Measurements from ENCODE around the gene OR2V1. TPM values are rescaled to one million over a fixed set of nuclear protein-coding genes. Genes with fewer than 3 reads are reported as not detected.

The OR2V1 gene
- total and polyA plus RNA-seq, 12 donors, result not detected

- Histone ChIP-seq H3K4me3 (peak overlapping the region in 1 of 4 donors; percentile 38), H3K36me3 (replicated peaks in 1 of 2) (no peaks in the 10 kb centered on the region), H3K27ac (peak overlapping the region in 2 of 5 donors; percentile 54 to 66), H3K4me1 (replicated peaks in 1 of 2) (no peaks in the 10 kb centered on the region), H3K27me3 (peaks cover 7% of the 10 kb centered on the region), H3K9me3 (replicated peaks in 1 of 3) (no peaks in the 10 kb centered on the region)
- intact Hi-C loops (cut with DNase I), result no loop called here
- peak in 3 of 7 donors; percentile 13 to 58 (median 39) for DNase-seq
- WGBS, 4 donors, result 44 to 80% (median 59%) methylated on average over 4 to 21 of the region's 21 CpGs
- TF ChIP-seq, protein P1, sequence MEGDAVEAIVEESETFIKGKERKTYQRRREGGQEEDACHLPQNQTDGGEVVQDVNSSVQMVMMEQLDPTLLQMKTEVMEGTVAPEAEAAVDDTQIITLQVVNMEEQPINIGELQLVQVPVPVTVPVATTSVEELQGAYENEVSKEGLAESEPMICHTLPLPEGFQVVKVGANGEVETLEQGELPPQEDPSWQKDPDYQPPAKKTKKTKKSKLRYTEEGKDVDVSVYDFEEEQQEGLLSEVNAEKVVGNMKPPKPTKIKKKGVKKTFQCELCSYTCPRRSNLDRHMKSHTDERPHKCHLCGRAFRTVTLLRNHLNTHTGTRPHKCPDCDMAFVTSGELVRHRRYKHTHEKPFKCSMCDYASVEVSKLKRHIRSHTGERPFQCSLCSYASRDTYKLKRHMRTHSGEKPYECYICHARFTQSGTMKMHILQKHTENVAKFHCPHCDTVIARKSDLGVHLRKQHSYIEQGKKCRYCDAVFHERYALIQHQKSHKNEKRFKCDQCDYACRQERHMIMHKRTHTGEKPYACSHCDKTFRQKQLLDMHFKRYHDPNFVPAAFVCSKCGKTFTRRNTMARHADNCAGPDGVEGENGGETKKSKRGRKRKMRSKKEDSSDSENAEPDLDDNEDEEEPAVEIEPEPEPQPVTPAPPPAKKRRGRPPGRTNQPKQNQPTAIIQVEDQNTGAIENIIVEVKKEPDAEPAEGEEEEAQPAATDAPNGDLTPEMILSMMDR (IDR thresholded peaks at IDR 0.05), result no peak
- no peak for TF ChIP-seq POLR2A (IDR thresholded peaks at IDR 0.05)
Observed at GRCh38 chr5:181160152-181160754, 29.3 kb upstream of the OR2V1 start.

GRCh38 chr5:181159286-181160151 is 28.6 kb upstream of the OR2V1 start:
- Histone ChIP-seq H3K27me3 (peaks cover 3% of the 10 kb centered on the region), H3K9me3 (replicated peaks in 1 of 3) (no peaks in the 10 kb centered on the region), H3K36me3 (replicated peaks in 1 of 2) (no peaks in the 10 kb centered on the region), H3K4me3 (no peak overlapping the region), H3K4me1 (replicated peaks in 1 of 2) (no peaks in the 10 kb centered on the region), H3K27ac (no peak overlapping the region)
- peak; percentile 81 to 94 (median 85) for DNase-seq
- intact Hi-C loops (cut with DNase I), result loop anchor here in 1 of 2 donors (10.0 kb wide), 2 partner anchors 285 to 375 kb away; no protein-coding TSS in a partner anchor
- no peak for TF ChIP-seq POLR2A (IDR thresholded peaks at IDR 0.05)
- TF ChIP-seq, protein P1 (IDR thresholded peaks at IDR 0.05), result peak; percentile 83 to 90 (median 86)
- WGBS, 4 donors, result 43 to 53% (median 49%) methylated on average over 17 to 20 of the region's 20 CpGs

DNA sequence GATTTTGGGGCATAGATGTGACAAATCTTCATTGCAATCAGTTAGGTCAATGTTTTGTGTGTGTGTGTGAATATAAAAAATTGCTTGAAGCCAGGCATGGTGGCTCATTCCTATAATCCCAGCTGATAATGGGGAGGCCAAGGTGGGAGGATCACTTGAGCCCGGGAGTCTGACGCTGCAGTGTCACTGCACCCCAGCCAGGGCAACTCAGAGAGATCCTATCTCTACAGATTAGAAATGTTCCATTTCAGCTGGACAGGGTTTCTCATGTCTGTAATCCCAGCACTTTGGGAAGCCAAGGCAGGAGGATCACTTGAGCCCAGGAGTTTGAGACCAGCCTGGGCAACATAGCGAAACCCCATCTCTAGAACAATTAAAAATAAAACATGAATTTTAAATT is 27.9 kb upstream of the OR2V1 start:
- intact Hi-C loops (cut with DNase I), result loop anchor here in 1 of 2 donors (10.0 kb wide), 2 partner anchors 284 to 374 kb away; no protein-coding TSS in a partner anchor
- TF ChIP-seq, protein P1 (IDR thresholded peaks at IDR 0.05), result no peak
- TF ChIP-seq POLR2A (IDR thresholded peaks at IDR 0.05), result no peak
- Histone ChIP-seq H3K4me1 (replicated peaks in 1 of 2) (no peaks in the 10 kb centered on the region), H3K27ac (no peak overlapping the region), H3K27me3 (no peaks in the 10 kb centered on the region), H3K36me3 (replicated peaks in 1 of 2) (no peaks in the 10 kb centered on the region), H3K4me3 (no peak overlapping the region), H3K9me3 (replicated peaks in 1 of 3) (no peaks in the 10 kb centered on the region)
- WGBS, 4 donors, result 79 to 98% (median 92%) methylated on average over 3 of the region's 3 CpGs
- no peak for DNase-seq

DNA sequence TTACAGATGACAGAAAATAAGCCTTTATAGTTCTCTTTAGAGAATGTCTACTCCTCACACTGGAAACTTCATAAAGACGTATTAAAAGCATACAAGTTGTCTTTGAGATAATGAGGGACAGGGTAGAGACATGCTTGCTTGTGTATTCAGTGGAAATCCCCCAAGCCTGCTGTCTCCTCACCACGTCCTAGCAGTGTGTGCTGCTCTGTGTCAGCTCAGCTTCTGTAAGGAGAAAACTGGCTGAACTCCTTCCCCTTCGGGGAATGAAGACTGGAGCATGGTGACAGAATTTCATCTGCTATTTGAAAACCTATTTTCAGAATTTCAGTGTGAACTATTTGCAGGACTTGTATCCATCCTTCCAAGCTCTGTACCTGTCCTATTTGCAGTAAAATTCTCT is 25.8 kb upstream of the OR2V1 start:
- no peak for TF ChIP-seq POLR2A (IDR thresholded peaks at IDR 0.05)
- TF ChIP-seq, protein P1 (IDR thresholded peaks at IDR 0.05), result no peak
- DNase-seq, result no peak
- 34 to 69% (median 49%) methylated on average over 3 of the region's 3 CpGs for WGBS, 4 donors

More for the DNA sequence above, 25.8 kb upstream of the OR2V1 start:
- H3K4me3 ChIP-seq, result no peak overlapping the region
- no peaks in the 10 kb centered on the region for H3K9me3 ChIP-seq (replicated peaks in 1 of 3)
- H3K27me3 ChIP-seq, result no peaks in the 10 kb centered on the region
- H3K4me1 ChIP-seq (replicated peaks in 1 of 2), result no peaks in the 10 kb centered on the region
- no peak overlapping the region for H3K27ac ChIP-seq
- intact Hi-C loops (cut with DNase I), result loop anchor here in 1 of 2 donors (10.0 kb wide), 2 partner anchors 282 to 372 kb away; no protein-coding TSS in a partner anchor
- H3K36me3 ChIP-seq (replicated peaks in 1 of 2), result no peaks in the 10 kb centered on the region
